Calu3 (cell line): ENCODE results near the gene ADGRG1. TPM values are rescaled to one million over a fixed set of nuclear protein-coding genes. Genes with fewer than 3 reads are reported as not detected.

Source experiments
- BruUV-seq: library from RNA; stranded (reverse); fragments of 400-500 nt; replicated peaks from 2 replicates; lab custom pipeline; 2021; lab: Mats Ljungman, UMichigan
- CTCF ChIA-PET: fragments of 300-600 bp; sonication (Branson Sonifier 250); formaldehyde crosslinking; loops from one replicate; lab custom pipeline; 2022; ENCODE audit warnings: antibody characterized with exemption; lab: Charles Lee
- DNase-seq: peaks from one replicate; pipeline ENCODE4 v3.0.0; 2022
- H3K27ac Mint-ChIP-seq: one replicate; pipeline ENCODE4 v1.8.0; 2022; ENCODE audit warnings: mixed read lengths; ENCODE audit not compliant: unreplicated experiment
- H3K27me3 Mint-ChIP-seq: one replicate; pipeline ENCODE4 v1.8.0; 2022; ENCODE audit warnings: mixed read lengths; ENCODE audit not compliant: unreplicated experiment
- H3K36me3 Mint-ChIP-seq: one replicate; pipeline ENCODE4 v1.8.0; 2022; ENCODE audit warnings: mild to moderate bottlenecking, moderate library complexity, mixed read lengths; ENCODE audit not compliant: insufficient read depth, unreplicated experiment
- H3K4me1 Mint-ChIP-seq: one replicate; pipeline ENCODE4 v1.8.0; 2022; ENCODE audit warnings: mild to moderate bottlenecking, low read depth, mixed read lengths; ENCODE audit not compliant: unreplicated experiment
- H3K4me3 Mint-ChIP-seq: one replicate; pipeline ENCODE4 v1.8.0; 2022; ENCODE audit warnings: mild to moderate bottlenecking, low read depth, moderate library complexity, mixed read lengths; ENCODE audit not compliant: unreplicated experiment
- H3K9me3 Mint-ChIP-seq: one replicate; pipeline ENCODE4 v1.8.0; 2022; ENCODE audit warnings: low read depth, mixed read lengths; ENCODE audit not compliant: unreplicated experiment
- CTCF ChIP-seq: fragments of 200-600 bp; IDR thresholded peaks from one replicate; pipeline ENCODE4 v1.8.0; 2022; ENCODE audit warnings: antibody characterized with exemption; ENCODE audit not compliant: unreplicated experiment
- intact Hi-C: fragments of 100-400 bp; cut with micrococcal nuclease; formaldehyde crosslinking; loops from one replicate; pipeline ENCODE4 v1.10.0; 2022; ENCODE audit not compliant: unreplicated experiment
- total RNA-seq: library from RNA; stranded (reverse); gene quantifications from 2 replicates; pipeline ENCODE4 v1.2.3, GENCODE V29; 2022

Gene ADGRG1
- total RNA-seq, 1 experiment from 2014 or later = 278 TPM

DNA sequence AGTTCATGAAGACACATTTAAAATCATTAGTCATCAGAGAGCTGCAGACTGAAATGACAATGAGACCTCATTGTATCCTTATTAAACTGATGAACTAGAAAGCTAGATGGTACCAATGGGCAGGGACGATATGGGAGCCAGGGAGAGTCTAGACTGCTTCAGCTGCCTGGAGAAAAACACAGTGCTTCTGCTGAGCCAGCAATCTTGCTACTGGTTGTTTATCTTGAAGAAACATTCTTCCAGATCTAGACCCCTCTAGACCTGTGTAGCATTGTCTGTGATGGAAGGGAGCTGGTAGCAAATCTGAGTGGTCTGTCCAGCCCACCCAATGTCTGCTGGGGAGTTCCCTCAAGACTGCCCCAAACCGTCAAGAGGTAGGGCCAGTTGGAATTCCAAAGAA lies 64.2 kb downstream of the ADGRG1 start:
- H3K27ac Mint-ChIP-seq = no peak overlapping the region
- H3K4me3 Mint-ChIP-seq = no peak overlapping the region
- CTCF ChIA-PET = no interaction called here
- no TSS peak for BruUV-seq
- no peaks in the 10 kb centered on the region for H3K4me1 Mint-ChIP-seq
- intact Hi-C loops = no loop called here
- TF ChIP-seq CTCF = no peak
- DNase-seq = no peak
- no peaks in the 10 kb centered on the region for H3K36me3 Mint-ChIP-seq
- H3K27me3 Mint-ChIP-seq = peaks cover 28% of the 10 kb centered on the region
- no peaks in the 10 kb centered on the region for H3K9me3 Mint-ChIP-seq

- Mint-ChIP-seq H3K9me3 (no peaks in the 10 kb centered on the region), H3K4me1 (no peaks in the 10 kb centered on the region), H3K27me3 (peaks cover 27% of the 10 kb centered on the region), H3K27ac (no peak overlapping the region), H3K36me3 (no peaks in the 10 kb centered on the region), H3K4me3 (no peak overlapping the region)
- no peak for TF ChIP-seq CTCF
- CTCF ChIA-PET = no interaction called here
- no peak for DNase-seq
- BruUV-seq = no TSS peak
- intact Hi-C loops = no loop called here
Measured at GRCh38 chr16:57693550-57693949, 65.1 kb downstream of the ADGRG1 start.

DNA sequence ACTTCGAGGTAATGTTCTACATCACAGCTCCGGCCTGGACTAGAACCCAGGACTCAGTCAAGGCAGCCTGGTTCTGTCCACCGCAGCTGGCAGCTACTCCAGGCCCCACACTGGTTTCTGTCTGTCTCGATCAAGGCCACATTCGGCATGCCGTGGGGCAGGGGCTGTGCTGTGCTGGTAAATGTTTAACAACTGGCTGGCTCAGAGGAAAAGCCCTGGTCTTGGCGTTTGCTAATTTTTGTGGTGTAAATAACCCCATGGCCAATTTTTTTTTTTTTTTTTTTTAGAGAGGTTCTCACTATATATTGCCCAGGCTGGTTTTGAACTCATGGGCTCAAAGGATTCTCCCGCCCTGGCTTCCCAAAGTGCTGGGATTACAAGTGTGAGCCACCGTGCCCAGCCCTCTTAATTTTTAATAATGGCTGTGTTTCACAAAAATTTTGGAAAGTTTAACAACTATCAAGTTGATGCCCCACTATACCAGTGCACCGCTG lies 65.8 kb downstream of the ADGRG1 start:
- TF ChIP-seq CTCF = no peak
- Mint-ChIP-seq H3K4me1 (no peaks in the 10 kb centered on the region), H3K27ac (no peak overlapping the region), H3K27me3 (peaks cover 19% of the 10 kb centered on the region), H3K4me3 (peak overlapping the region; percentile 12), H3K9me3 (no peaks in the 10 kb centered on the region), H3K36me3 (no peaks in the 10 kb centered on the region)
- no TSS peak for BruUV-seq
- intact Hi-C loops = no loop called here
- CTCF ChIA-PET = interaction anchor here (0.7 kb wide), 1 partner anchor 10 kb away, joined by 4 read pairs; no protein-coding TSS in a partner anchor
- no peak for DNase-seq

DNA sequence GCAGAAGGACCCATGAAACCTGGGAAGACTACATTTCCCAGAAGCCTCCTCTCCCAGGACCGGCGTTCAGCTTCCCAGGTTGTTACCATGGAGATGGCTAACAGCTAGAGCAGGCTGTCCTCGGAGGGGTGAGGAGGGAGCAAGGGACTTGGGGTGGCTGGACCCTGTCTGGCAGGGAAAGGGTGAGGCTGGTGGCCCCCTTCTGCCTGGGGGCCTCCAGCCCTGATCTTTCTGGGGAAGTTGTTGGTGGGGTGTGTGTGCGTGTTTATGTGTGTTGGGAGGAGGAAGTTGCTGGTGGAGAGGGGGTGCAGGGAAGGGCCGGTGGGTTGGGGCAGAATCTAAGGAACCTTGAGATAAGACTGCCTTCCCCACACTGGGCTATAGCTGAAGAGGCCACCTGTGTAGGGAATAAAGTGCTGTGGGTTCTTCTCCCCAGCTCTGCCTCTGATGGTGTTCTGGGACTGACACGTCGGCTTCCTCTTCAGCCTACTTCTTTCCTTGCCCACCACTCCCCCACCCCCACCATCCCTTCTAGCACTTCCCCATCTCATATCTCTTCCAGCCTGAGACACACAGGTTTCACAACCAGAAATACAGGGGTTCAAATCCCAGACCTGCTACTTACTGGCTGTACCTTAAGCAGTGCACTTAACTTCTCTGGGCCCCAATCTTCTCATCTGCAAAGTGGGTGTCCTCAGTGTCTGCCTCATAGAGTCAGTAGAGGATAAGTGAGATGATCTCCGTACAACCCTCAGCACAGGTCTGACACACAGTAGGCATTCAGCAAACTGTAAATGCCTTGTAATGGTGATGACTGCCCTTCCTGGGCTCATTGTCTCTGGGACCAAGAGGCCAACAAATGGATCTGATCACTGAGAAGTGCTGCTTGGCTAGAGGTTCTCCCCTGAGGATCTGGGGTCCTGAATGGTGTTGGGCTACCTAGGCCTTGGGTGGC lies 66.6 kb downstream of the ADGRG1 start, which contains the start of gene DRC7:
Gene DRC7 (plus strand): TSS at position 82 of the 955 bp plus-strand sequence. CDS start 3,144 bp downstream, outside the sequence.
- H3K27ac Mint-ChIP-seq = no peak within 1 kb of the TSS

More for the DNA sequence above, 66.6 kb downstream of the ADGRG1 start, which contains the start of gene DRC7:
- CTCF ChIA-PET = interaction anchor here (0.7 kb wide), 1 partner anchor 10 kb away, joined by 4 read pairs; no protein-coding TSS in a partner anchor
- intact Hi-C loops = no loop called here
- Mint-ChIP-seq H3K36me3 (no peaks in the 10 kb centered on the region), H3K27me3 (peaks cover 12% of the 10 kb centered on the region), H3K9me3 (no peaks in the 10 kb centered on the region), H3K4me3 (peak within 1 kb of the TSS; percentile 12), H3K4me1 (no peaks in the 10 kb centered on the region)
- DNase-seq = peak; percentile 68
- BruUV-seq = no TSS peak
- no peak for TF ChIP-seq CTCF
